GM21515 (cell line): Measurements from ENCODE around the gene KLK2.

Source experiments
- ATAC-seq: cut with Tn5 transposase; IDR thresholded peaks from one replicate; pipeline ENCODE4 v1.9.1; 2021; ENCODE audit not compliant: unreplicated experiment

The KLK2 gene

DNA sequence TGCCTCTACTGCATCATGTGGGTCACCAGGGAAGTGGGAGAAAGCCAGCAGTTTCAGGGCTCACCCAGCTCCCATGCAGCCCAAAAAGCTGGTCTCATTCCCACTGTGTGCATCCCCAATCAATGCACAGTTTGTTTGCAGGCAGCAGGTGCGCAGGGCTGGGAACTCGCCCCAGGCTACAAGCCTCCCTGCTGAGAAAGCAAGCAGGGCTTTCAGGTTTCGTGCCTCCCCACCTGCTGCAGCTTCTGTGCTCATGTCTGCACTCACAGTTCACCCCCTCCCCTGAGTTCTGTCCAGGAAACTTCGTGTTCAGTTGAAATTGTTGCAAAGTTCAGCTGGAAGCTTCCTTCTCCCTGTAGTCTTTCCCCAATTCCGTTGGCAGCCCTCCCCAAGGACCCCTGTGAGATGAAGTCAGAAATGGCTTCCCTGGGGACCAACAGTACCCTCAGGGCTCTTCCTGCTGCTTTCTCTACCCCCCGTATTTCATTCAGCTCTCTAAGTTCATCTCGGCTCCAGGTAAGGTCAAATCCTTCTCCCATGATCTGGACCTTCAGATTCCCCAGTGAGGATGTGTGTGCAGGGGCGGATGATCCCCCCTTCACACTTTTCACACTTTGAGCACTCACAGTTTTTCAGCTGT lies 28.8 kb upstream of the KLK2 start:
- no peak for ATAC-seq

- ATAC-seq: no peak
These were observed 22.5 kb upstream of the KLK2 start for GRCh38 chr19:50850738-50851137.

DNA sequence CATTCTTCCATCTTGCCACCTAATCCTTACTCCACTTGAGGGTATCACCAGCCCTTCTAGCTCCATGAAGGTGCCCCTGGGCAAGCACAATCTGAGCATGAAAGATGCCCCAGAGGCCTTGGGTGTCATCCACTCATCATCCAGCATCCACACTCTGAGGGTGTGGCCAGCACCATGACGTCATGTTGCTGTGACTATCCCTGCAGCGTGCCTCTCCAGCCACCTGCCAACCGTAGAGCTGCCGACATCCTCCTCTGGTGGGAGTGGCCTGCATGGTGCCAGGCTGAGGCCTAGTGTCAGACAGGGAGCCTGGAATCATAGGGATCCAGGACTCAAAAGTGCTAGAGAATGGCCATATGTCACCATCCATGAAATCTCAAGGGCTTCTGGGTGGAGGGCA lies 21.6 kb upstream of the KLK2 start:
- no peak for ATAC-seq

DNA sequence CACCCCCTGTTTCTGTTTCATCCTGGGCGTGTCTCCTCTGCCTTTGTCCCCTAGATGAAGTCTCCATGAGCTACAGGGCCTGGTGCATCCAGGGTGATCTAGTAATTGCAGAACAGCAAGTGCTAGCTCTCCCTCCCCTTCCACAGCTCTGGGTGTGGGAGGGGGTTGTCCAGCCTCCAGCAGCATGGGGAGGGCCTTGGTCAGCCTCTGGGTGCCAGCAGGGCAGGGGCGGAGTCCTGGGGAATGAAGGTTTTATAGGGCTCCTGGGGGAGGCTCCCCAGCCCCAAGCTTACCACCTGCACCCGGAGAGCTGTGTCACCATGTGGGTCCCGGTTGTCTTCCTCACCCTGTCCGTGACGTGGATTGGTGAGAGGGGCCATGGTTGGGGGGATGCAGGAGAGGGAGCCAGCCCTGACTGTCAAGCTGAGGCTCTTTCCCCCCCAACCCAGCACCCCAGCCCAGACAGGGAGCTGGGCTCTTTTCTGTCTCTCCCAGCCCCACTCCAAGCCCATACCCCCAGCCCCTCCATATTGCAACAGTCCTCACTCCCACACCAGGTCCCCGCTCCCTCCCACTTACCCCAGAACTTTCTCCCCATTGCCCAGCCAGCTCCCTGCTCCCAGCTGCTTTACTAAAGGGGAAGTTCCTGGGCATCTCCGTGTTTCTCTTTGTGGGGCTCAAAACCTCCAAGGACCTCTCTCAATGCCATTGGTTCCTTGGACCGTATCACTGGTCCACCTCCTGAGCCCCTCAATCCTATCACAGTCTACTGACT lies 18.4 kb upstream of the KLK2 start, which contains the start of gene KLK3:
KLK3 (plus strand) TSS at position 280 of the 775 bp plus-strand sequence; CDS start at position 321, 41 bp downstream.
- ATAC-seq: no peak

DNA sequence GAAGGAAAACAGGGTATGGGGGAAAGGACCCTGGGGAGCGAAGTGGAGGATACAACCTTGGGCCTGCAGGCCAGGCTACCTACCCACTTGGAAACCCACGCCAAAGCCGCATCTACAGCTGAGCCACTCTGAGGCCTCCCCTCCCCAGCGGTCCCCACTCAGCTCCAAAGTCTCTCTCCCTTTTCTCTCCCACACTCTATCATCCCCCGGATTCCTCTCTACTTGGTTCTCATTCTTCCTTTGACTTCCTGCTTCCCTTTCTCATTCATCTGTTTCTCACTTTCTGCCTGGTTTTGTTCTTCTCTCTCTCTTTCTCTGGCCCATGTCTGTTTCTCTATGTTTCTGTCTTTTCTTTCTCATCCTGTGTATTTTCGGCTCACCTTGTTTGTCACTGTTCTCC lies 15.9 kb upstream of the KLK2 start:
- no peak for ATAC-seq

- no peak for ATAC-seq
These were observed 14.4 kb upstream of the KLK2 start for GRCh38 chr19:50858886-50859285.

DNA sequence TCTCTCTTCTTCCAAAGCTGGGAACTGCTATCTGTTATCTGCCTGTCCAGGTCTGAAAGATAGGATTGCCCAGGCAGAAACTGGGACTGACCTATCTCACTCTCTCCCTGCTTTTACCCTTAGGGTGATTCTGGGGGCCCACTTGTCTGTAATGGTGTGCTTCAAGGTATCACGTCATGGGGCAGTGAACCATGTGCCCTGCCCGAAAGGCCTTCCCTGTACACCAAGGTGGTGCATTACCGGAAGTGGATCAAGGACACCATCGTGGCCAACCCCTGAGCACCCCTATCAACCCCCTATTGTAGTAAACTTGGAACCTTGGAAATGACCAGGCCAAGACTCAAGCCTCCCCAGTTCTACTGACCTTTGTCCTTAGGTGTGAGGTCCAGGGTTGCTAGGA lies 13.4 kb upstream of the KLK2 start:
- ATAC-seq: no peak

DNA sequence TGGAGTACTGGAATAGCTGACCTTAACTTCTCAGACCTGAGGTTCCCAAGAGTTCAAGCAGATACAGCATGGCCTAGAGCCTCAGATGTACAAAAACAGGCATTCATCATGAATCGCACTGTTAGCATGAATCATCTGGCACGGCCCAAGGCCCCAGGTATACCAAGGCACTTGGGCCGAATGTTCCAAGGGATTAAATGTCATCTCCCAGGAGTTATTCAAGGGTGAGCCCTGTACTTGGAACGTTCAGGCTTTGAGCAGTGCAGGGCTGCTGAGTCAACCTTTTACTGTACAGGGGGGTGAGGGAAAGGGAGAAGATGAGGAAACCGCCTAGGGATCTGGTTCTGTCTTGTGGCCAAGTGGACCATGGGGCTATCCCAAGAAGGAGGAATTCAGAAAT lies 12.2 kb upstream of the KLK2 start:
- no peak for ATAC-seq

GRCh38 chr19:50861496-50862286 lies 11.5 kb upstream of the KLK2 start:
- ATAC-seq: no peak

DNA sequence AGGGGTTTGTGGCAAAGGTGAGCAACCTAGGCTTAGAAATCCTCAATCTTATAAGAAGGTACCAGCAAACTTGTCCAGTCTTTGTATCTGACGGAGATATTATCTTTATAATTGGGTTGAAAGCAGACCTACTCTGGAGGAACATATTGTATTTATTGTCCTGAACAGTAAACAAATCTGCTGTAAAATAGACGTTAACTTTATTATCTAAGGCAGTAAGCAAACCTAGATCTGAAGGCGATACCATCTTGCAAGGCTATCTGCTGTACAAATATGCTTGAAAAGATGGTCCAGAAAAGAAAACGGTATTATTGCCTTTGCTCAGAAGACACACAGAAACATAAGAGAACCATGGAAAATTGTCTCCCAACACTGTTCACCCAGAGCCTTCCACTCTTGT lies 3.8 kb upstream of the KLK2 start:
- no peak for ATAC-seq

GRCh38 chr19:50870417-50871089 lies 2.7 kb upstream of the KLK2 start:
- ATAC-seq: no peak

GRCh38 chr19:50874211-50874610 lies 972 bp downstream of the KLK2 start:
- ATAC-seq: no peak

DNA sequence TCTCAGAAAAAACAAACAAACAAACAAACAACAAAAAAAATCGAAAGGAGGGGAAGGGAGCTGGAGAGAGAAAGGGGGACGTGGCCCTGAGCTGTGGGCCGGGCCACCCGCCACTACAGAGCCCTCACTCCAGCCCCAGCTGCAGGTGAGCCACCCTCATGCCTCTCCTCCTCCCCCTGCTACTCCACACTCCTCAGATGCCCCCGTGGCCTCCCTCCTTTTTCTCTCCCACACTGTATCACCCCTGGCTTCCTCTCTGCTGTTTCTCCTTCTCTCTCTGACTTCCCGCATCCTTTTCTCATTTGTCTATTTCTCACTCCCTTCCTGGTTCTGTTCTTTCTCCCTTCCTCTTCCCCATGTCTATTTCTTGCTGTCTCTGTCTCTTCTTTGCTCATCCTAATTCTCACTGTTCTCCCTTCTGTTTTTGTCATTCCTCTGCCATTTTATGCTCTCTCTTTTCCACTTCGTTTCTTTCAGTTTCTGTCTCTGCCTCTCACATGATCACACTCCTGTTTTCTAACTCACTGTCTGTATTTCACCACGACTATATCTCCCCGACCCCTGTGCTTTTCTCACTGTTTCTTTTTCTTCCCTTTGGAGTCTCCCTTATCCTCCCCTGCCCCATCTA lies 2.7 kb downstream of the KLK2 start:
- no peak for ATAC-seq

DNA sequence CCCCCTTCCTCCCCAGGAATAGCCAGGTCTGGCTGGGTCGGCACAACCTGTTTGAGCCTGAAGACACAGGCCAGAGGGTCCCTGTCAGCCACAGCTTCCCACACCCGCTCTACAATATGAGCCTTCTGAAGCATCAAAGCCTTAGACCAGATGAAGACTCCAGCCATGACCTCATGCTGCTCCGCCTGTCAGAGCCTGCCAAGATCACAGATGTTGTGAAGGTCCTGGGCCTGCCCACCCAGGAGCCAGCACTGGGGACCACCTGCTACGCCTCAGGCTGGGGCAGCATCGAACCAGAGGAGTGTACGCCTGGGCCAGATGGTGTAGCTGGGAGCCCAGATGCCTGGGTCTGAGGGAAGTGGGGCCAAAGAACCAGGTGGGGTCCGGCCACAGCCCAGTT lies 3.2 kb downstream of the KLK2 start:
- ATAC-seq: no peak

DNA sequence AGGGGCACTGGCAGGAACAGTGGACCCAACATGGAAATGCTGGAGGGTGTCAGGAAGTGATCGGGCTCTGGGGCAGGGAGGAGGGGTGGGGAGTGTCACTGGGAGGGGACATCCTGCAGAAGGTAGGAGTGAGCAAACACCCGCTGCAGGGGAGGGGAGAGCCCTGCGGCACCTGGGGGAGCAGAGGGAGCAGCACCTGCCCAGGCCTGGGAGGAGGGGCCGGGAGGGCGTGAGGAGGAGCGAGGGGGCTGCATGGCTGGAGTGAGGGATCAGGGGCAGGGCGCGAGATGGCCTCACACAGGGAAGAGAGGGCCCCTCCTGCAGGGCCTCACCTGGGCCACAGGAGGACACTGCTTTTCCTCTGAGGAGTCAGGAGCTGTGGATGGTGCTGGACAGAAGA lies 4.1 kb downstream of the KLK2 start:
- no peak for ATAC-seq

GRCh38 chr19:50878851-50879250 lies 5.6 kb downstream of the KLK2 start:
- ATAC-seq: no peak

DNA sequence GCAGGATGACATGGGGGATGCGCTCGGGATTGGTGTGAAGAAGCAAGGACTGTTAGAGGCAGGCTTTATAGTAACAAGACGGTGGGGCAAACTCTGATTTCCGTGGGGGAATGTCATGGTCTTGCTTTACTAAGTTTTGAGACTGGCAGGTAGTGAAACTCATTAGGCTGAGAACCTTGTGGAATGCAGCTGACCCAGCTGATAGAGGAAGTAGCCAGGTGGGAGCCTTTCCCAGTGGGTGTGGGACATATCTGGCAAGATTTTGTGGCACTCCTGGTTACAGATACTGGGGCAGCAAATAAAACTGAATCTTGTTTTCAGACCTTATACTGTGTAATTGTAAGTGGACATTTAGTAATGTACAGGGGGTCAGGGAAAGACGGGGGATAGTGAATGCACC lies 7.0 kb downstream of the KLK2 start:
- no peak for ATAC-seq

DNA sequence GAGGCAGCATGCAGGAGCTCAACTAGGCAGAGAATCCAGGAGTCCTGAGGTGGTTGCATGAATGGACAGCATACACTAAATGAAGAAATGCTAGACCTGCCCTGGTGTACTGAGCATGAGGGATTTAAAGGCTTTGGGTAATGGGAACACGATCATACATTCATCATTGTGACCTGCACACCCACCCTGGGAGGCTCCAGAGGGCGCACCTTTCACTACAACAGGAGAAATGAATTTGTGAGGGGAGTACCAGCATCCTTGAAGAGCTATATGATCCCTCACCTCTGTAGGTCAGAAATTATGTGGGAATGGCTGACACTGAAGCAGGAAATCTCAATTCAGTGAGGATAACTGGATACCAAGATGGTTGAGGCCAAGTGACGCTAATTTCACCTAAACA lies 8.9 kb downstream of the KLK2 start:
- no peak for ATAC-seq

DNA sequence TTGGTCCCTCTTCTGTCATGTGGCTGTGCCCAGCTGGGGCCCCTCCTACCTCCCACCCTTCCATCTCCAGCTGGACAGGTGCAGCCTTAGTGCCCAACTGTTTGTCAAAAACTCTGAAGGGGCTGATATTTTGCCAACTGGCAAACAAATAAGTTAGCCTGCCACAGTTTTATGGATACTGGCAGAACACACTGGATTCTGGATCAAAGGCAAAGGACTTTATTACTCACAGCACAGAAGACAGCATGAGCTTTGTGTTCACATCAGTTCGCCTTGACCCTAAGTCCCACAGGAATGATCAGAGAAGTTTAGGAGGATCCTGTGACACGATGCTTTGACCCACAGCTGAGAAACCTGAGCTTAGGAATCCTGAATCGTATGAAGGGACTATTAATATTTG lies 16.4 kb downstream of the KLK2 start:
- no peak for ATAC-seq

- no peak for ATAC-seq
These were observed 17.4 kb downstream of the KLK2 start for GRCh38 chr19:50890422-50891252.
